ENCODE measurements around the gene NR4A2.

Gene NR4A2

GRCh38 chr2:156279446-156280150 is 52.9 kb downstream of the NR4A2 start:
- TF ChIP-seq CTCF (conservative IDR thresholded peaks at IDR 0.05; ENCODE audit: low read depth, low read length): no peak
- DNase-seq (ENCODE audit: low read depth): no peak
- H3K4me3 ChIP-seq (ENCODE audit: low read depth, low read length): no peak overlapping the region
